H9 (cell line): ENCODE data around the gene ANKRD62. TPM values are rescaled to one million over a fixed set of nuclear protein-coding genes. Genes with fewer than 3 reads are reported as not detected.

ENCODE experiments used
- DNase-seq: peaks from one replicate; pipeline ENCODE4 v3.0.0-alpha.2; 2017
- H2AFZ ChIP-seq: one replicate; pipeline ENCODE4 v1.6.1; 2013; ENCODE audit warnings: mild to moderate bottlenecking, low read length, control low read depth, moderate library complexity
- H2AK5ac ChIP-seq: 2 replicates; pipeline ENCODE4 v1.6.1; 2013; ENCODE audit warnings: low read length, control low read depth, mixed read lengths; ENCODE audit not compliant: insufficient read length
- H2BK120ac ChIP-seq: one replicate; pipeline ENCODE4 v1.6.1; 2013; ENCODE audit warnings: low read depth, mild to moderate bottlenecking, low read length, control low read depth, inconsistent platforms; ENCODE audit not compliant: poor library complexity, severe bottlenecking
- H2BK12ac ChIP-seq: 2 replicates; pipeline ENCODE4 v1.6.1; 2013; ENCODE audit warnings: low read length, control low read depth, mixed read lengths, low read depth; ENCODE audit not compliant: insufficient read length
- H2BK15ac ChIP-seq: 2 replicates; pipeline ENCODE4 v1.6.1; 2013; ENCODE audit warnings: low read depth, low read length, control low read depth
- H2BK20ac ChIP-seq: one replicate; pipeline ENCODE4 v1.6.1; 2013; ENCODE audit warnings: low read depth, mild to moderate bottlenecking, low read length, control low read depth, inconsistent platforms; ENCODE audit not compliant: poor library complexity, severe bottlenecking
- H2BK5ac ChIP-seq: 2 replicates; pipeline ENCODE4 v1.6.1; 2013; ENCODE audit warnings: low read length, control low read depth, mixed read lengths; ENCODE audit not compliant: insufficient read length
- H3K14ac ChIP-seq: 2 replicates; pipeline ENCODE4 v1.6.1; 2013; ENCODE audit warnings: low read length, control low read depth; ENCODE audit not compliant: insufficient read depth
- H3K18ac ChIP-seq: 2 replicates; pipeline ENCODE4 v1.6.1; 2013; ENCODE audit warnings: low read depth, mild to moderate bottlenecking, mixed read lengths, low read length, control low read depth; ENCODE audit not compliant: insufficient read length
- H3K23ac ChIP-seq: 2 replicates; pipeline ENCODE4 v1.6.1; 2013; ENCODE audit warnings: low read length, control low read depth, mixed read lengths, low read depth; ENCODE audit not compliant: insufficient read length
- H3K23me2 ChIP-seq: 2 replicates; pipeline ENCODE4 v1.6.1; 2013; ENCODE audit warnings: low read depth, mild to moderate bottlenecking, mixed read lengths, low read length, control low read depth; ENCODE audit not compliant: insufficient read length, poor library complexity, severe bottlenecking
- H3K27ac ChIP-seq: 2 replicates; pipeline ENCODE4 v1.5.1; 2013; ENCODE audit warnings: low read length, control low read depth, mixed read lengths, low read depth; ENCODE audit not compliant: insufficient read length
- H3K27me3 ChIP-seq: 2 replicates; pipeline ENCODE4 v1.6.1; 2013; ENCODE audit warnings: low read length, control low read depth, inconsistent platforms; ENCODE audit not compliant: insufficient read depth
- H3K4ac ChIP-seq: 2 replicates; pipeline ENCODE4 v1.6.1; 2013; ENCODE audit warnings: low read depth, mild to moderate bottlenecking, control low read depth, inconsistent platforms, low read length, moderate library complexity
- H3K4me1 ChIP-seq: 2 replicates; pipeline ENCODE4 v1.6.1; 2013; ENCODE audit warnings: low read length, control low read depth, inconsistent platforms; ENCODE audit not compliant: insufficient read depth
- H3K4me2 ChIP-seq: 2 replicates; pipeline ENCODE4 v1.6.1; 2013; ENCODE audit warnings: low read length, control low read depth, mixed read lengths; ENCODE audit not compliant: insufficient read length, insufficient read depth
- H3K56ac ChIP-seq: 2 replicates; pipeline ENCODE4 v1.6.1; 2013; ENCODE audit warnings: low read depth, mild to moderate bottlenecking, mixed read lengths, low read length, control low read depth; ENCODE audit not compliant: insufficient read length
- H3K79me1 ChIP-seq: 2 replicates; pipeline ENCODE4 v1.6.1; 2013; ENCODE audit warnings: low read depth, mild to moderate bottlenecking, moderate library complexity, low read length, control low read depth, inconsistent platforms; ENCODE audit not compliant: insufficient read depth, poor library complexity, severe bottlenecking
- H3K79me2 ChIP-seq: 2 replicates; pipeline ENCODE4 v1.6.1; 2013; ENCODE audit warnings: low read length, control low read depth, inconsistent platforms; ENCODE audit not compliant: insufficient read depth
- H3K9ac ChIP-seq: 2 replicates; pipeline ENCODE4 v1.6.1; 2013; ENCODE audit warnings: low read length, control low read depth, mixed read lengths; ENCODE audit not compliant: insufficient read length; ENCODE audit errors: extremely low read depth
- H3K9me3 ChIP-seq: one replicate; pipeline ENCODE4 v1.6.1; 2013; ENCODE audit warnings: low read depth, low read length, inconsistent platforms; ENCODE audit not compliant: control insufficient read depth
- H3T11ph ChIP-seq: one replicate; pipeline ENCODE4 v1.6.1; 2013; ENCODE audit warnings: mild to moderate bottlenecking, low read length, control low read depth, inconsistent platforms
- H4K20me1 ChIP-seq: one replicate; pipeline ENCODE4 v1.6.1; 2013; ENCODE audit not compliant: control insufficient read depth, insufficient read length, insufficient read depth
- H4K5ac ChIP-seq: 2 replicates; pipeline ENCODE4 v1.6.1; 2013; ENCODE audit warnings: low read depth, mild to moderate bottlenecking, mixed read lengths, low read length, control low read depth; ENCODE audit not compliant: insufficient read length
- H4K8ac ChIP-seq: replicated peaks from 2 replicates; pipeline ENCODE4 v1.6.1; 2013; ENCODE audit warnings: low read length, control low read depth, mixed read lengths, low read depth; ENCODE audit not compliant: insufficient read length
- H4K91ac ChIP-seq: 2 replicates; pipeline ENCODE4 v1.6.1; 2013; ENCODE audit warnings: low read depth, mild to moderate bottlenecking, moderate library complexity, mixed read lengths, low read length, control low read depth; ENCODE audit not compliant: insufficient read length
- H3K27ac Mint-ChIP-seq, 3 experiments: 2 replicates in 2 of 3; 3 replicates in 1 of 3; pipeline ENCODE4 v1.8.0; 2020 to 2021; ENCODE audit warnings: mixed read lengths in 3 of 3, mild to moderate bottlenecking in 1 of 3, moderate library complexity in 1 of 3
- H3K27me3 Mint-ChIP-seq: 2 replicates; pipeline ENCODE4 v1.8.0; 2021; ENCODE audit warnings: low read depth, mild to moderate bottlenecking, moderate library complexity, mixed read lengths
- H3K36me3 Mint-ChIP-seq, 3 experiments: 2 replicates in 2 of 3; 3 replicates in 1 of 3; pipeline ENCODE4 v1.8.0; 2020 to 2021; ENCODE audit warnings: low read depth in 3 of 3, mixed read lengths in 3 of 3; ENCODE audit not compliant: insufficient read depth in 1 of 3
- H3K4me1 Mint-ChIP-seq, 2 experiments: 2 replicates each; pipeline ENCODE4 v1.8.0; 2020; ENCODE audit warnings: mixed read lengths in 2 of 2
- H3K4me3 Mint-ChIP-seq, 2 experiments: 2 replicates in 1 of 2; 3 replicates in 1 of 2; pipeline ENCODE4 v1.8.0; 2020 to 2021; ENCODE audit warnings: mild to moderate bottlenecking in 2 of 2, mixed read lengths in 2 of 2, moderate library complexity in 1 of 2
- H3K9me3 Mint-ChIP-seq, 2 experiments: 2 replicates in 1 of 2; 3 replicates in 1 of 2; pipeline ENCODE4 v1.8.0; 2020; ENCODE audit warnings: mild to moderate bottlenecking in 2 of 2, mixed read lengths in 2 of 2, moderate library complexity in 1 of 2
- CTCF ChIP-seq: fragments of 200-600 bp; sonication (generic); conservative IDR thresholded peaks from 3 replicates; pipeline ENCODE4 v1.8.0; 2021; ENCODE audit warnings: antibody characterized with exemption, mild to moderate bottlenecking
- WGBS: extraction: QIAGEN DNeasy Blood & Tissue Kit; methylation state at CpG from one replicate; pipeline ENCODE4 v1.1.7; 2013; ENCODE audit warnings: missing lambda C conversion rate, low lambda C conversion rate, mixed read lengths; ENCODE audit not compliant: insufficient read length; ENCODE audit errors: extremely low coverage; 5-methylcytosine and 5-hydroxymethylcytosine counted together
- total RNA-seq: library from RNA; stranded (reverse); gene quantifications from 2 replicates; pipeline ENCODE4 v1.2.1, GENCODE V29; 2021

The ANKRD62 gene
- total RNA-seq, 1 experiment from 2014 or later = not detected

GRCh38 chr18:12092398-12093229, 1.0 kb upstream of the ANKRD62 start:
- peaks cover 0 to 5% (median 3%) of the 10 kb centered on the region in 3 experiments; a peak in 3 of 7 replicates for H3K36me3 Mint-ChIP-seq
- Histone ChIP-seq H3K27me3 (no peaks in the 10 kb centered on the region), H2BK5ac (no peak overlapping the region), H3K4me1 (no peaks in the 10 kb centered on the region), H3K4ac (no peak overlapping the region), H2BK20ac (no peak overlapping the region), H4K5ac (no peak overlapping the region), H3K79me2 (no peaks in the 10 kb centered on the region), H3K23me2 (no peaks in the 10 kb centered on the region), H4K91ac (no peak overlapping the region), H2BK15ac (no peak overlapping the region), H2AFZ (no peak overlapping the region), H3K4me2 (no peak overlapping the region), H4K8ac (no peak overlapping the region), H3T11ph (no peak overlapping the region), H3K23ac (no peak overlapping the region), H3K56ac (no peak overlapping the region), H4K20me1 (no peaks in the 10 kb centered on the region), H2BK12ac (no peak overlapping the region), H3K9me3 (no peaks in the 10 kb centered on the region), H2AK5ac (no peak overlapping the region), H3K14ac (no peak overlapping the region), H3K79me1 (no peaks in the 10 kb centered on the region), H3K27ac (no peak overlapping the region), H2BK120ac (no peak overlapping the region), H3K9ac (no peak overlapping the region), H3K18ac (no peak overlapping the region)
- no peak overlapping the region for H3K4me3 Mint-ChIP-seq
- peaks cover 14% of the 10 kb centered on the region for H3K27me3 Mint-ChIP-seq
- peak; percentile 72 for DNase-seq
- H3K9me3 Mint-ChIP-seq = peaks cover 9 to 14% of the 10 kb centered on the region in 2 experiments; a peak in 4 of 5 replicates
- no peak overlapping the region for H3K27ac Mint-ChIP-seq
- no peaks in the 10 kb centered on the region for H3K4me1 Mint-ChIP-seq
- TF ChIP-seq CTCF = peak; percentile 63
- WGBS = no CpG with 5 or more reads among the region's 17 CpGs
